Transverse colon (tissue), 4 donors: ENCODE data around the gene KRTAP4-9. TPM values are rescaled to one million over a fixed set of nuclear protein-coding genes. Genes with fewer than 3 reads are reported as not detected.
"Not testable (repeated sequence)": the region's sequence is repeated elsewhere in the genome, so short reads cannot be mapped to it uniquely, and the experiment has no call there.

ENCODE experiments used
- DNase-seq: peaks from one replicate; pipeline ENCODE4 v3.0.0-alpha.2; 2019
- H3K27ac ChIP-seq, 4 donors: fragments of 200-600 bp; sonication (generic); 2 replicates each; pipeline ENCODE4 v1.5.1; 2016 to 2018; ENCODE audit warnings: inconsistent platforms in 4 of 4
- H3K27me3 ChIP-seq: fragments of 200-600 bp; sonication (generic); 2 replicates; pipeline ENCODE4 v1.5.1; 2017; ENCODE audit warnings: inconsistent platforms
- H3K36me3 ChIP-seq, 4 donors: fragments of 200-600 bp; sonication (generic); 2 replicates each; pipeline ENCODE4 v1.5.1; 2017 to 2019; ENCODE audit warnings: inconsistent platforms in 4 of 4
- H3K4me1 ChIP-seq, 4 donors: fragments of 200-600 bp; sonication (generic); 2 replicates each; pipeline ENCODE4 v1.5.1; 2017 to 2020; ENCODE audit warnings: inconsistent platforms in 4 of 4
- H3K4me3 ChIP-seq, 4 donors: fragments of 200-600 bp; sonication (generic); 1 replicate in 1 of 4; 2 replicates in 3 of 4; pipeline versions ENCODE4 v1.5.1 to v1.6.1; 2017 to 2019; ENCODE audit warnings: inconsistent platforms in 4 of 4
- H3K9me3 ChIP-seq, 2 donors: fragments of 200-600 bp; sonication (generic); 2 replicates each; pipeline ENCODE4 v1.5.1; 2017 to 2019; ENCODE audit warnings: inconsistent platforms in 2 of 2
- EP300 ChIP-seq: sonication (generic); formaldehyde crosslinking; IDR thresholded peaks from one replicate; pipeline ENCODE4 v1.6.1; 2017; ENCODE audit warnings: antibody characterized with exemption, low read depth
- POLR2A ChIP-seq: fragments of 450-650 bp; IDR thresholded peaks from one replicate; pipeline ENCODE4 v1.6.1; 2016; ENCODE audit warnings: antibody characterized with exemption, mild to moderate bottlenecking, moderate library complexity
- POLR2AphosphoS5 ChIP-seq, 3 donors: sonication (generic); formaldehyde crosslinking; IDR thresholded peaks; one replicate each; pipeline ENCODE4 v1.6.1; 2016; ENCODE audit warnings: antibody characterized with exemption in 3 of 3
- WGBS, 2 donors: methylation state at CpG; one replicate each; pipeline ENCODE4 v1.1.5; 2018; ENCODE audit warnings: low coverage in 1 of 2; 5-methylcytosine and 5-hydroxymethylcytosine counted together
- in situ Hi-C, 4 donors: fragments of 200-750 bp; cut with MboI; loops; one replicate each; pipeline versions ENCODE4 v1.15.0 to v1.15.1; 2017; ENCODE audit warnings: low sequenced_read_pairs in 3 of 4, low pct_ligation_motif_present in 1 of 4, low pct_unique_long_range_greater_than_20kb in 1 of 4
- intact Hi-C: fragments of 100-400 bp; cut with DNase I; formaldehyde crosslinking; loops from one replicate; pipeline ENCODE4 v1.15.1; 2023; ENCODE audit warnings: low total_unique reads
- total RNA-seq, 4 donors: library from RNA; depleted of rRNA; stranded (reverse); fragments of >200 nt; gene quantifications; one replicate each; pipeline ENCODE4 v1.1.0, GENCODE V29; 2016
- TF ChIP-seq, protein P1 (sequence below), 5 experiments: fragments of 200-600 bp in 3 of 5; fragments of 450-650 bp in 2 of 5; sonication (generic) in 3 of 5; IDR thresholded peaks; 1 replicate in 2 of 5; 2 replicates in 3 of 5; pipeline ENCODE4 v1.5.1; 2016 to 2017; ENCODE audit warnings: antibody characterized with exemption in 5 of 5, inconsistent platforms in 3 of 5, mild to moderate bottlenecking in 2 of 5, moderate library complexity in 1 of 5

Gene KRTAP4-9
- total RNA-seq, 4 donors from 2014 or later: not detected

DNA sequence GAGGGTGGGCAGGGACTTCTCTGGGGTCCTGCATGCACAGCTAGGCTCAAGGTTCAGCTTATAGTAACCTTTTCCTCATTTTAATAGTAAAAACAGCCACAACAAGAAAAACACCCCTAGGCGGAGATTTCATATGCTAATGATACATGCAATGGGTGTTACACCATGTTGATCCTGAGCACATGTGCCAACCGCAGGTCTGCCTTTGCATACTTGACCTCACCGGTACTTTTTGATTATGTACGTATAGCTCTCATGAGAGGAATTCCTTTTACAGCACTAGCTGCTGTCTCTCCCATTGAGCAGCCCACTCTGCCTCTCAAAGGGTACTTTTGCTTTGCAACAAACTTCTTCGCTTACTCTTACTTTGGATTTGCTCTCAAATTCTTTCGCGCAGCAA lies 9.1 kb upstream of the KRTAP4-9 start:
- in situ Hi-C loops: no loop called here
- H3K9me3 ChIP-seq: no peaks in the 10 kb centered on the region
- no peak for DNase-seq
- H3K27me3 ChIP-seq: no peaks in the 10 kb centered on the region
- TF ChIP-seq, protein P1, sequence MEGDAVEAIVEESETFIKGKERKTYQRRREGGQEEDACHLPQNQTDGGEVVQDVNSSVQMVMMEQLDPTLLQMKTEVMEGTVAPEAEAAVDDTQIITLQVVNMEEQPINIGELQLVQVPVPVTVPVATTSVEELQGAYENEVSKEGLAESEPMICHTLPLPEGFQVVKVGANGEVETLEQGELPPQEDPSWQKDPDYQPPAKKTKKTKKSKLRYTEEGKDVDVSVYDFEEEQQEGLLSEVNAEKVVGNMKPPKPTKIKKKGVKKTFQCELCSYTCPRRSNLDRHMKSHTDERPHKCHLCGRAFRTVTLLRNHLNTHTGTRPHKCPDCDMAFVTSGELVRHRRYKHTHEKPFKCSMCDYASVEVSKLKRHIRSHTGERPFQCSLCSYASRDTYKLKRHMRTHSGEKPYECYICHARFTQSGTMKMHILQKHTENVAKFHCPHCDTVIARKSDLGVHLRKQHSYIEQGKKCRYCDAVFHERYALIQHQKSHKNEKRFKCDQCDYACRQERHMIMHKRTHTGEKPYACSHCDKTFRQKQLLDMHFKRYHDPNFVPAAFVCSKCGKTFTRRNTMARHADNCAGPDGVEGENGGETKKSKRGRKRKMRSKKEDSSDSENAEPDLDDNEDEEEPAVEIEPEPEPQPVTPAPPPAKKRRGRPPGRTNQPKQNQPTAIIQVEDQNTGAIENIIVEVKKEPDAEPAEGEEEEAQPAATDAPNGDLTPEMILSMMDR (IDR thresholded peaks at IDR 0.05): no peak
- TF ChIP-seq POLR2A (no peak), EP300 (no peak), POLR2AphosphoS5 (IDR thresholded peaks at IDR 0.05) (no peak)
- H3K4me3 ChIP-seq: no peak overlapping the region
- no peak overlapping the region for H3K27ac ChIP-seq
- no peaks in the 10 kb centered on the region for H3K4me1 ChIP-seq
- WGBS, 2 donors: 83 to 87% methylated on average over 7 of the region's 7 CpGs
- intact Hi-C loops: no loop called here
- no peaks in the 10 kb centered on the region for H3K36me3 ChIP-seq

DNA sequence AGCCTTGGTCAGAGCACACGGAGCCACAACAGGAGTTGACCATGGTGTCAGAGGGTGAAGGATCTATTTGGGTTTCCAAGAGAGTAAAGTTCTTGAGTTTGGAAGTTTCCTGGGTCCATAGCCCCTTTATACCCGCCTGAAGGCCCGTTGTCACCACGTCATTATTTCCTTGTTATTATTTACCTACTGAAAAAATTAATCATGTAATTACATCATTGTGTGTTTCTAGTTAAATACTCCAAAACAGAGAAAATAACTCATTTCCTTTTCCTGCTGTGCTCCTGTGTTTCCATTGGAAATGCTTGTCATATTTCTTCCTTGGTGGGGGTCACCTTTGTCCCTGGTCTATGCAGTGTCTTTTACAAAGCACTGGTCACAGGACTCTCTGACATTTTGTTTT lies 7.1 kb upstream of the KRTAP4-9 start, which contains the start of gene KRTAP4-8:
TSS of gene KRTAP4-8 (minus strand) at position 101 of the 400 bp plus-strand sequence. CDS start at position 43, 58 bp downstream.
- in situ Hi-C loops (no loop called here), intact Hi-C loops (no loop called here)
- Histone ChIP-seq H3K27me3 (no peaks in the 10 kb centered on the region), H3K4me1 (no peaks in the 10 kb centered on the region), H3K27ac (no peak within 1 kb of the TSS), H3K9me3 (no peaks in the 10 kb centered on the region), H3K4me3 (no peak within 1 kb of the TSS), H3K36me3 (no peaks in the 10 kb centered on the region)
- no peak for DNase-seq
- TF ChIP-seq POLR2AphosphoS5 (IDR thresholded peaks at IDR 0.05): no peak
- no peak for TF ChIP-seq POLR2A
- no peak for TF ChIP-seq EP300
- TF ChIP-seq, protein P1 (IDR thresholded peaks at IDR 0.05): no peak
- WGBS, 2 donors: 50 to 68% methylated on average over 3 to 4 of the region's 4 CpGs

DNA sequence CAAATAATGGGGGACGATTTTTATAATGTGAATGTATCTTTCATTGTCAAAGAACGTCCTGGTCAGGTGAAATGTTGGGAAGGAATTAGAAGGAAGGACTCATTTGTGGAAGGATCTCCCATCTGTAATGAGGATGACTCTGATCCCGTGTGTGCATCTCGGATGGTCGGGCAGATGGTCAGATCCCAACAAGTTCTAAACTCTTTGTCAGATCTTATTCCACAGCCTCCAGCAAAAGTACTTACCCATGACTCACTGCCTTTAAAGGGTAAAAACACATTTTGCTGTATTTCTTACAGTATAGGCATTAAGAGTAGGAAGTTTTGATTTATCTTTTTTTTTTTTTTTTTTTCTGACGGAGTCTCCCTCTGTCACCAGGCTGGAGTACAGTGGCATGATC lies 6.7 kb upstream of the KRTAP4-9 start:
- TF ChIP-seq EP300: no peak
- TF ChIP-seq, protein P1 (IDR thresholded peaks at IDR 0.05): no peak
- TF ChIP-seq POLR2A: no peak
- no peak for TF ChIP-seq POLR2AphosphoS5 (IDR thresholded peaks at IDR 0.05)
- in situ Hi-C loops: no loop called here
- Histone ChIP-seq H3K27ac (no peak overlapping the region), H3K4me3 (no peak overlapping the region), H3K4me1 (no peaks in the 10 kb centered on the region), H3K36me3 (no peaks in the 10 kb centered on the region), H3K27me3 (no peaks in the 10 kb centered on the region), H3K9me3 (no peaks in the 10 kb centered on the region)
- DNase-seq: no peak
- WGBS, 2 donors: 81 to 82% methylated on average over 5 to 6 of the region's 6 CpGs
- intact Hi-C loops: no loop called here

DNA sequence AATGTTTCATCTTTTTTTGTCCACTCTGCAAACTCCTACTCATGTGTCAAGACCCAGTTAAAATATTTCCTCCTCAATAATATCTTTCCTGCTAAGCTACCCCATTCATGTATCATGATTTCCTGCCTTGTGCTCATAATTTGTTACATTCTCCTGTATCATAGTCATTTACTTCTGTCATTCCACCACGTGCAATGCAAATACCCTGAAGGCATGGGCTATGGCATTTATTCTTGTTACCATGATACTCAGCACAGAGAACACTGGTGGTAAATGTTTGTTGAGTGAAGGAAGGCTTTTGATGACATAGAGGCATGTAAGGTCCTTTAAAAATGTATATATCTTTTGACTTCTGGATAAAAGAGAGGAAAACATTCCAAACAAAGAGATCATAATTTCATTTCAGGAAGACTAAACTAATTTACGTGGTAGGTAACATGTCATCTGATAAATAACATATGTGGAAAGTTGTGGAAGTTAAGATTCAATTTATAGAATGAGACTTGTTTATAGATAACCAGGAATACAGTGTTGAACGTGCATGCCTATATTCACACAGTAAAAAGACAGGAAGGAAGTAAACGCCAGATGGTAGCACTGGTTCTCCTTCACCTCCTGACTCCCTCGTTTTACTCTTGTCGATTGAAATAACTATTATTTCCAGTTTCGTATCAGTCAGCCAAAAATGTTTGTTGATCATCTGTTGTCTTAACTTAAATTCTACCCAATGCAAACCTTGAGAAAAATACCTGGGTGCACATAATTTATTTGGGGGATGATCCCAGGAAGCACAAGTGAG lies 5.3 kb upstream of the KRTAP4-9 start:
- 52 to 71% methylated on average over 7 of the region's 7 CpGs for WGBS, 2 donors
- in situ Hi-C loops: not testable (repeated sequence)

More for the DNA sequence above, 5.3 kb upstream of the KRTAP4-9 start:
- H3K4me1 ChIP-seq, H3K9me3 ChIP-seq, H3K36me3 ChIP-seq, intact Hi-C loops, H3K27ac ChIP-seq, DNase-seq, H3K27me3 ChIP-seq, H3K4me3 ChIP-seq: not testable (repeated sequence)
